Hepatocyte (in vitro differentiated cells): ENCODE results near the gene FREM1. TPM values are rescaled to one million over a fixed set of nuclear protein-coding genes. Genes with fewer than 3 reads are reported as not detected.

ENCODE experiments used
- DNase-seq: peaks from one replicate; pipeline ENCODE4 v3.0.0-alpha.2; 2016; ENCODE audit warnings: low spot score
- H2AFZ ChIP-seq: fragments of 200-600 bp; sonication (generic); 2 replicates; pipeline ENCODE4 v1.6.0; 2016; ENCODE audit warnings: antibody characterized with exemption, mild to moderate bottlenecking
- H3K27ac ChIP-seq: fragments of 200-600 bp; sonication (generic); 2 replicates; pipeline ENCODE4 v1.5.1; 2016; ENCODE audit warnings: mild to moderate bottlenecking
- H3K27me3 ChIP-seq: fragments of 200-600 bp; sonication (generic); 2 replicates; pipeline ENCODE4 v1.6.1; 2016
- H3K36me3 ChIP-seq: fragments of 200-600 bp; sonication (generic); replicated peaks from 2 replicates; pipeline ENCODE4 v1.5.1; 2016; ENCODE audit warnings: low read depth; ENCODE audit not compliant: insufficient read depth
- H3K4me1 ChIP-seq: fragments of 200-600 bp; sonication (generic); 2 replicates; pipeline ENCODE4 v1.5.1; 2016; ENCODE audit warnings: mild to moderate bottlenecking, moderate library complexity; ENCODE audit not compliant: insufficient read depth
- H3K4me2 ChIP-seq: fragments of 200-600 bp; sonication (generic); 2 replicates; pipeline ENCODE4 v1.6.0; 2016
- H3K4me3 ChIP-seq: fragments of 200-600 bp; sonication (generic); 2 replicates; pipeline ENCODE4 v1.5.1; 2016; ENCODE audit warnings: mild to moderate bottlenecking
- H3K79me2 ChIP-seq: fragments of 200-600 bp; sonication (generic); 2 replicates; pipeline ENCODE4 v1.6.0; 2017; ENCODE audit warnings: mild to moderate bottlenecking
- H3K9me2 ChIP-seq: fragments of 200-600 bp; sonication (generic); replicated peaks from 2 replicates; pipeline ENCODE4 v1.6.0; 2017; ENCODE audit warnings: mild to moderate bottlenecking; ENCODE audit not compliant: insufficient read depth
- H3K9me3 ChIP-seq: fragments of 200-600 bp; sonication (generic); 2 replicates; pipeline ENCODE4 v1.5.1; 2016; ENCODE audit warnings: low read depth, mild to moderate bottlenecking
- H4K20me1 ChIP-seq: fragments of 200-600 bp; sonication (generic); 2 replicates; pipeline ENCODE4 v1.6.0; 2016; ENCODE audit warnings: mild to moderate bottlenecking; ENCODE audit not compliant: insufficient read depth, poor library complexity, severe bottlenecking
- CTCF ChIP-seq: fragments of 200-600 bp; sonication (generic); IDR thresholded peaks from 2 replicates; pipeline ENCODE4 v1.5.1; 2016; ENCODE audit warnings: antibody characterized with exemption, mild to moderate bottlenecking; ENCODE audit not compliant: poor library complexity
- EZH2 ChIP-seq: fragments of 200-600 bp; sonication (generic); IDR thresholded peaks from 2 replicates; pipeline ENCODE4 v1.6.1; 2016; ENCODE audit warnings: antibody characterized with exemption, mild to moderate bottlenecking, borderline replicate concordance
- EZH2phosphoT487 ChIP-seq: fragments of 200-600 bp; sonication (generic); IDR thresholded peaks from one replicate; pipeline ENCODE4 v1.6.1; 2018; ENCODE audit warnings: antibody characterized with exemption, mild to moderate bottlenecking, low read depth, moderate library complexity; ENCODE audit not compliant: unreplicated experiment, severe bottlenecking
- WGBS: methylation state at CpG from one replicate; pipeline ENCODE4 v1.1.6; 2016; ENCODE audit warnings: low lambda C conversion rate; ENCODE audit errors: missing lambda C conversion rate; 5-methylcytosine and 5-hydroxymethylcytosine counted together
- polyA plus RNA-seq: library from polyadenylated mRNA; unstranded; fragments of >200 nt; fragmentation: Nextera tagmentation; extraction: Ambion mirVana; gene quantifications from 2 replicates; pipeline ENCODE4 v1.2.1, GENCODE V29; 2016
- total RNA-seq: library from RNA; depleted of rRNA; stranded (reverse); fragments of >200 nt; gene quantifications from 2 replicates; pipeline ENCODE4 v1.2.3, GENCODE V29; 2014

Gene FREM1
- total and polyA plus RNA-seq, 2 experiments from 2014 or later, result 9.7 to 36.1 TPM

GRCh38 chr9:14722391-14723035 lies 187.7 kb downstream of the FREM1 start, which contains the start of gene CER1:
Gene CER1, minus strand, starts transcription at chr9:14722733. Its CDS starts 61 bp downstream, at chr9:14722672.
- H3K4me1 ChIP-seq, result no peaks in the 10 kb centered on the region
- no peak within 1 kb of the TSS for H3K27ac ChIP-seq
- H3K4me2 ChIP-seq, result no peak within 1 kb of the TSS
- no peak for DNase-seq
- no peaks in the 10 kb centered on the region for H3K79me2 ChIP-seq
- H2AFZ ChIP-seq, result no peak within 1 kb of the TSS
- no peaks in the 10 kb centered on the region for H3K9me2 ChIP-seq
- H3K4me3 ChIP-seq, result no peak within 1 kb of the TSS
- no peaks in the 10 kb centered on the region for H4K20me1 ChIP-seq
- H3K36me3 ChIP-seq, result no peaks in the 10 kb centered on the region
- TF ChIP-seq CTCF (no peak), EZH2 (no peak), EZH2phosphoT487 (no peak)
- H3K9me3 ChIP-seq, result no peaks in the 10 kb centered on the region
- H3K27me3 ChIP-seq, result peaks cover 7% of the 10 kb centered on the region
- WGBS, result 33% methylated on average over 7 of the region's 7 CpGs

- H4K20me1 ChIP-seq, result no peaks in the 10 kb centered on the region
- no peak overlapping the region for H2AFZ ChIP-seq
- DNase-seq, result no peak
- H3K36me3 ChIP-seq, result no peaks in the 10 kb centered on the region
- no peaks in the 10 kb centered on the region for H3K9me3 ChIP-seq
- H3K9me2 ChIP-seq, result no peaks in the 10 kb centered on the region
- no peak overlapping the region for H3K4me2 ChIP-seq
- no peaks in the 10 kb centered on the region for H3K4me1 ChIP-seq
- H3K27ac ChIP-seq, result no peak overlapping the region
- no peaks in the 10 kb centered on the region for H3K79me2 ChIP-seq
- no peak overlapping the region for H3K4me3 ChIP-seq
- H3K27me3 ChIP-seq, result peaks cover 7% of the 10 kb centered on the region
- TF ChIP-seq EZH2phosphoT487, result no peak
- TF ChIP-seq CTCF, result no peak
- TF ChIP-seq EZH2, result no peak
- WGBS, result 88% methylated on average over 8 of the region's 8 CpGs
Observed at GRCh38 chr9:14719231-14719923, 190.9 kb downstream of the FREM1 start.

GRCh38 chr9:14715102-14715501 lies 195.1 kb downstream of the FREM1 start:
- TF ChIP-seq EZH2phosphoT487, result no peak
- TF ChIP-seq CTCF, result no peak
- no peak for TF ChIP-seq EZH2
- 71% methylated on average over 4 of the region's 4 CpGs for WGBS
- no peak for DNase-seq
- no peaks in the 10 kb centered on the region for H3K9me2 ChIP-seq
- no peak overlapping the region for H2AFZ ChIP-seq
- H3K4me1 ChIP-seq, result no peaks in the 10 kb centered on the region
- H3K27ac ChIP-seq, result no peak overlapping the region
- H3K4me2 ChIP-seq, result no peak overlapping the region
- H3K9me3 ChIP-seq, result peaks cover 6% of the 10 kb centered on the region
- H3K36me3 ChIP-seq, result no peaks in the 10 kb centered on the region
- H3K27me3 ChIP-seq, result peaks cover 3% of the 10 kb centered on the region
- no peaks in the 10 kb centered on the region for H3K79me2 ChIP-seq
- no peak overlapping the region for H3K4me3 ChIP-seq
- no peaks in the 10 kb centered on the region for H4K20me1 ChIP-seq
